WTC11 (cell line): ENCODE results near the gene NDUFV2. TPM values are rescaled to one million over a fixed set of nuclear protein-coding genes. Genes with fewer than 3 reads are reported as not detected.

Experiments used
- ATF1 ChIP-seq: sonication (generic); formaldehyde crosslinking; IDR thresholded peaks from 2 replicates; pipeline ENCODE4 v1.8.1; 2023; ENCODE audit warnings: mild to moderate bottlenecking, moderate library complexity, missing genetic modification reagents
- CBFB ChIP-seq: sonication (generic); formaldehyde crosslinking; IDR thresholded peaks from 2 replicates; pipeline ENCODE4 v1.8.1; 2022; ENCODE audit warnings: mild to moderate bottlenecking, low read depth, missing genetic modification reagents
- EMX1 ChIP-seq: fragments of 250-450 bp; sonication (Bioruptor Pico); IDR thresholded peaks from 2 replicates; pipeline ENCODE4 v1.8.0; 2021; ENCODE audit warnings: mild to moderate bottlenecking
- ETV6 ChIP-seq: sonication (generic); formaldehyde crosslinking; IDR thresholded peaks from 2 replicates; pipeline ENCODE4 v1.8.1; 2022; ENCODE audit warnings: mild to moderate bottlenecking, missing genetic modification reagents
- FOXP1 ChIP-seq: sonication (generic); formaldehyde crosslinking; IDR thresholded peaks from 2 replicates; pipeline ENCODE4 v1.8.0; 2022; ENCODE audit warnings: missing genetic modification reagents, mild to moderate bottlenecking, moderate library complexity, borderline replicate concordance
- GRHL2 ChIP-seq: fragments of 250-450 bp; sonication (Bioruptor Pico); IDR thresholded peaks from 2 replicates; pipeline ENCODE4 v1.8.0; 2022; ENCODE audit warnings: mild to moderate bottlenecking, moderate library complexity; ENCODE audit not compliant: insufficient replicate concordance, severe bottlenecking
- HMGA2 ChIP-seq: fragments of 250-450 bp; sonication (Bioruptor Pico); IDR thresholded peaks from 2 replicates; pipeline ENCODE4 v1.4.0; 2021; ENCODE audit warnings: mild to moderate bottlenecking, moderate library complexity
- MYBL2 ChIP-seq: sonication (generic); formaldehyde crosslinking; IDR thresholded peaks from 2 replicates; pipeline ENCODE4 v1.8.1; 2023; ENCODE audit warnings: mild to moderate bottlenecking, moderate library complexity, missing genetic modification reagents
- NR1H2 ChIP-seq: sonication (generic); formaldehyde crosslinking; IDR thresholded peaks from 2 replicates; pipeline ENCODE4 v1.9.0; 2021; ENCODE audit warnings: mild to moderate bottlenecking, moderate library complexity, missing genetic modification reagents
- OVOL2 ChIP-seq: fragments of 250-450 bp; sonication (Bioruptor Pico); IDR thresholded peaks from 2 replicates; pipeline ENCODE4 v1.9.0; 2021; ENCODE audit warnings: mild to moderate bottlenecking, borderline replicate concordance
- PRRX2 ChIP-seq: fragments of 250-450 bp; sonication (Bioruptor Pico); IDR thresholded peaks from 2 replicates; pipeline ENCODE4 v1.8.0; 2021; ENCODE audit warnings: mild to moderate bottlenecking
- RORB ChIP-seq: fragments of 250-450 bp; sonication (Bioruptor Pico); IDR thresholded peaks from 2 replicates; pipeline ENCODE4 v1.9.0; 2021; ENCODE audit warnings: mild to moderate bottlenecking
- SMAD3 ChIP-seq: sonication (generic); formaldehyde crosslinking; IDR thresholded peaks from 2 replicates; pipeline ENCODE4 v1.8.0; 2022; ENCODE audit warnings: missing genetic modification reagents, mild to moderate bottlenecking, borderline replicate concordance
- ZNF317 ChIP-seq: sonication (generic); formaldehyde crosslinking; IDR thresholded peaks from 2 replicates; pipeline ENCODE4 v1.8.1; 2023; ENCODE audit warnings: low read depth, mild to moderate bottlenecking, moderate library complexity, missing genetic modification reagents, borderline replicate concordance
- ZNF416 ChIP-seq: fragments of 250-450 bp; sonication (Bioruptor Pico); IDR thresholded peaks from 2 replicates; pipeline ENCODE4 v1.9.0; 2021; ENCODE audit warnings: mild to moderate bottlenecking, inconsistent platforms
- ZNF423 ChIP-seq: fragments of 250-450 bp; sonication (Bioruptor Pico); IDR thresholded peaks from 2 replicates; pipeline ENCODE4 v2.1.2; 2022; ENCODE audit warnings: mild to moderate bottlenecking, moderate library complexity
- total RNA-seq: library from RNA; stranded (reverse); gene quantifications from 3 replicates; pipeline ENCODE4 v1.2.3, GENCODE V29; 2021
- TF ChIP-seq, protein P1 (sequence below): fragments of 250-450 bp; sonication (Bioruptor Pico); IDR thresholded peaks from 2 replicates; pipeline ENCODE4 v1.9.0; 2021; ENCODE audit warnings: mild to moderate bottlenecking, borderline replicate concordance
- TF ChIP-seq, protein P2 (sequence below): sonication (generic); formaldehyde crosslinking; IDR thresholded peaks from 2 replicates; pipeline ENCODE4 v1.8.0; 2022; ENCODE audit warnings: mild to moderate bottlenecking, missing genetic modification reagents
- TF ChIP-seq, protein P3 (sequence below): sonication (generic); formaldehyde crosslinking; IDR thresholded peaks from 2 replicates; pipeline ENCODE4 v1.8.1; 2023; ENCODE audit warnings: mild to moderate bottlenecking, missing genetic modification reagents, borderline replicate concordance
- TF ChIP-seq, protein P4 (sequence below): sonication (generic); formaldehyde crosslinking; IDR thresholded peaks from 2 replicates; pipeline ENCODE4 v1.8.0; 2023; ENCODE audit warnings: mild to moderate bottlenecking, missing genetic modification reagents
- TF ChIP-seq, protein P5 (sequence below): sonication (generic); formaldehyde crosslinking; IDR thresholded peaks from 2 replicates; pipeline ENCODE4 v1.8.0; 2022; ENCODE audit warnings: mild to moderate bottlenecking, missing genetic modification reagents
- TF ChIP-seq, protein P6 (sequence below): fragments of 250-450 bp; sonication (Bioruptor Pico); IDR thresholded peaks from 2 replicates; pipeline ENCODE4 v2.1.2; 2022; ENCODE audit warnings: mild to moderate bottlenecking, moderate library complexity
- TF ChIP-seq, protein P7 (sequence below): fragments of 250-450 bp; sonication (Bioruptor Pico); IDR thresholded peaks from 2 replicates; pipeline ENCODE4 v1.9.0; 2021; ENCODE audit warnings: moderate library complexity, mild to moderate bottlenecking, inconsistent platforms, borderline replicate concordance

Gene NDUFV2
- total RNA-seq, 1 experiment from 2014 or later = 192 TPM

DNA sequence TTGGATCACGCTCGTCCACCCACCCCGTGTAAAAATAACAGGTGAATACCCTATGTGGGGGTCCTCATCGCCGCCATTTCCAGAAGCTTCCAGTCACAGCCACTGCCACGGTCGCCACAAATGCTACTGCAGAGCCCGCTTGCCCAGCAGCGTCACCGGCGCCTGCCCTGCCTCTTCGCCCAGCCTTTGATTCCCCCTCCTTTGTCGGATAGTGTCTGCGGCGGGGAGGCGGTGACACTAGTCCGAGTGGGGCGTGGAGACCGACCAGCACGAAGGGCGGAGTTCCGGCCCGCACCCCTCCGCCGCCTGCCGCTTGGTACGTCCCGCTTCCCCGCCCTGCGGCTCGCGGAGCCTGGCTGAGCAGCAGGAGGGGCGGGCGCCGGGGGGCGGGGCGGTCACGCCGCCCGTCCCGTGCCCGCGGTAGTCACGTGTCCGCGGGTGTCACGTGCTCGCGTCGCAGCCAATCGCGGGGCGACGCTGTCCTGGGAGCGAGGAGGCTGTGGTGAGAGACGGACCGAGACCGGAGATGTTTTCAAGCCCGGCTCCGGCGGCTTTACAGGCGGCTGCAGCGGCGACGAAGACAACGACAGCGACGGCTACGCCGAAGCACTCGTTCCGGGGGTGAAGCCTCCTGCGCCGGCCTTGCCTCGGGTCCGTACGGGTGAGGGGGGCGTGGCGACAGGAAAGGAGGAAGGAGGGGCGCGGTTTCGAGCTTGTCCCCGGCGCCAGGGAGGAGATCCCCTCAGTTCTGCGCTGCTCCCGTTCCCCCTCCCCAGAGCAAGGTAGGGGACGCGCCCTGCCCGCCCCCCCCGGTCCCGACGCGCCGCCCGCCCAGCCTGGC, 34.0 kb downstream of the NDUFV2 start, which contains the start of gene ANKRD12 (continued):
- TF ChIP-seq FOXP1 (CRISPR knock-in tag) (no peak), ETV6 (CRISPR knock-in tag) (no peak), ATF1 (CRISPR knock-in tag) (no peak), EMX1 (CRISPR knock-in tag) (0 out of 2 replicates have a peak, but pooled peaks have one; percentile 12), SMAD3 (CRISPR knock-in tag) (no peak), ZNF416 (CRISPR knock-in tag) (no peak), HMGA2 (CRISPR knock-in tag) (no peak), ZNF423 (no peak), OVOL2 (CRISPR knock-in tag) (no peak), PRRX2 (CRISPR knock-in tag) (no peak), CBFB (no peak), NR1H2 (CRISPR knock-in tag) (no peak), ZNF317 (CRISPR knock-in tag) (no peak), MYBL2 (no peak; the same call in none of the 2 replicates), RORB (CRISPR knock-in tag) (no peak), GRHL2 (CRISPR knock-in tag) (no peak)
- TF ChIP-seq, protein P1, sequence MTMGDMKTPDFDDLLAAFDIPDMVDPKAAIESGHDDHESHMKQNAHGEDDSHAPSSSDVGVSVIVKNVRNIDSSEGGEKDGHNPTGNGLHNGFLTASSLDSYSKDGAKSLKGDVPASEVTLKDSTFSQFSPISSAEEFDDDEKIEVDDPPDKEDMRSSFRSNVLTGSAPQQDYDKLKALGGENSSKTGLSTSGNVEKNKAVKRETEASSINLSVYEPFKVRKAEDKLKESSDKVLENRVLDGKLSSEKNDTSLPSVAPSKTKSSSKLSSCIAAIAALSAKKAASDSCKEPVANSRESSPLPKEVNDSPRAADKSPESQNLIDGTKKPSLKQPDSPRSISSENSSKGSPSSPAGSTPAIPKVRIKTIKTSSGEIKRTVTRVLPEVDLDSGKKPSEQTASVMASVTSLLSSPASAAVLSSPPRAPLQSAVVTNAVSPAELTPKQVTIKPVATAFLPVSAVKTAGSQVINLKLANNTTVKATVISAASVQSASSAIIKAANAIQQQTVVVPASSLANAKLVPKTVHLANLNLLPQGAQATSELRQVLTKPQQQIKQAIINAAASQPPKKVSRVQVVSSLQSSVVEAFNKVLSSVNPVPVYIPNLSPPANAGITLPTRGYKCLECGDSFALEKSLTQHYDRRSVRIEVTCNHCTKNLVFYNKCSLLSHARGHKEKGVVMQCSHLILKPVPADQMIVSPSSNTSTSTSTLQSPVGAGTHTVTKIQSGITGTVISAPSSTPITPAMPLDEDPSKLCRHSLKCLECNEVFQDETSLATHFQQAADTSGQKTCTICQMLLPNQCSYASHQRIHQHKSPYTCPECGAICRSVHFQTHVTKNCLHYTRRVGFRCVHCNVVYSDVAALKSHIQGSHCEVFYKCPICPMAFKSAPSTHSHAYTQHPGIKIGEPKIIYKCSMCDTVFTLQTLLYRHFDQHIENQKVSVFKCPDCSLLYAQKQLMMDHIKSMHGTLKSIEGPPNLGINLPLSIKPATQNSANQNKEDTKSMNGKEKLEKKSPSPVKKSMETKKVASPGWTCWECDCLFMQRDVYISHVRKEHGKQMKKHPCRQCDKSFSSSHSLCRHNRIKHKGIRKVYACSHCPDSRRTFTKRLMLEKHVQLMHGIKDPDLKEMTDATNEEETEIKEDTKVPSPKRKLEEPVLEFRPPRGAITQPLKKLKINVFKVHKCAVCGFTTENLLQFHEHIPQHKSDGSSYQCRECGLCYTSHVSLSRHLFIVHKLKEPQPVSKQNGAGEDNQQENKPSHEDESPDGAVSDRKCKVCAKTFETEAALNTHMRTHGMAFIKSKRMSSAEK (CRISPR knock-in tag) = no peak
- TF ChIP-seq, protein P2, sequence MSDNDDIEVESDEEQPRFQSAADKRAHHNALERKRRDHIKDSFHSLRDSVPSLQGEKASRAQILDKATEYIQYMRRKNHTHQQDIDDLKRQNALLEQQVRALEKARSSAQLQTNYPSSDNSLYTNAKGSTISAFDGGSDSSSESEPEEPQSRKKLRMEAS (CRISPR knock-in tag) = peak; percentile 70
- TF ChIP-seq, protein P3, sequence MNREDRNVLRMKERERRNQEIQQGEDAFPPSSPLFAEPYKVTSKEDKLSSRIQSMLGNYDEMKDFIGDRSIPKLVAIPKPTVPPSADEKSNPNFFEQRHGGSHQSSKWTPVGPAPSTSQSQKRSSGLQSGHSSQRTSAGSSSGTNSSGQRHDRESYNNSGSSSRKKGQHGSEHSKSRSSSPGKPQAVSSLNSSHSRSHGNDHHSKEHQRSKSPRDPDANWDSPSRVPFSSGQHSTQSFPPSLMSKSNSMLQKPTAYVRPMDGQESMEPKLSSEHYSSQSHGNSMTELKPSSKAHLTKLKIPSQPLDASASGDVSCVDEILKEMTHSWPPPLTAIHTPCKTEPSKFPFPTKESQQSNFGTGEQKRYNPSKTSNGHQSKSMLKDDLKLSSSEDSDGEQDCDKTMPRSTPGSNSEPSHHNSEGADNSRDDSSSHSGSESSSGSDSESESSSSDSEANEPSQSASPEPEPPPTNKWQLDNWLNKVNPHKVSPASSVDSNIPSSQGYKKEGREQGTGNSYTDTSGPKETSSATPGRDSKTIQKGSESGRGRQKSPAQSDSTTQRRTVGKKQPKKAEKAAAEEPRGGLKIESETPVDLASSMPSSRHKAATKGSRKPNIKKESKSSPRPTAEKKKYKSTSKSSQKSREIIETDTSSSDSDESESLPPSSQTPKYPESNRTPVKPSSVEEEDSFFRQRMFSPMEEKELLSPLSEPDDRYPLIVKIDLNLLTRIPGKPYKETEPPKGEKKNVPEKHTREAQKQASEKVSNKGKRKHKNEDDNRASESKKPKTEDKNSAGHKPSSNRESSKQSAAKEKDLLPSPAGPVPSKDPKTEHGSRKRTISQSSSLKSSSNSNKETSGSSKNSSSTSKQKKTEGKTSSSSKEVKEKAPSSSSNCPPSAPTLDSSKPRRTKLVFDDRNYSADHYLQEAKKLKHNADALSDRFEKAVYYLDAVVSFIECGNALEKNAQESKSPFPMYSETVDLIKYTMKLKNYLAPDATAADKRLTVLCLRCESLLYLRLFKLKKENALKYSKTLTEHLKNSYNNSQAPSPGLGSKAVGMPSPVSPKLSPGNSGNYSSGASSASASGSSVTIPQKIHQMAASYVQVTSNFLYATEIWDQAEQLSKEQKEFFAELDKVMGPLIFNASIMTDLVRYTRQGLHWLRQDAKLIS (CRISPR knock-in tag) = no peak
- TF ChIP-seq, protein P4, sequence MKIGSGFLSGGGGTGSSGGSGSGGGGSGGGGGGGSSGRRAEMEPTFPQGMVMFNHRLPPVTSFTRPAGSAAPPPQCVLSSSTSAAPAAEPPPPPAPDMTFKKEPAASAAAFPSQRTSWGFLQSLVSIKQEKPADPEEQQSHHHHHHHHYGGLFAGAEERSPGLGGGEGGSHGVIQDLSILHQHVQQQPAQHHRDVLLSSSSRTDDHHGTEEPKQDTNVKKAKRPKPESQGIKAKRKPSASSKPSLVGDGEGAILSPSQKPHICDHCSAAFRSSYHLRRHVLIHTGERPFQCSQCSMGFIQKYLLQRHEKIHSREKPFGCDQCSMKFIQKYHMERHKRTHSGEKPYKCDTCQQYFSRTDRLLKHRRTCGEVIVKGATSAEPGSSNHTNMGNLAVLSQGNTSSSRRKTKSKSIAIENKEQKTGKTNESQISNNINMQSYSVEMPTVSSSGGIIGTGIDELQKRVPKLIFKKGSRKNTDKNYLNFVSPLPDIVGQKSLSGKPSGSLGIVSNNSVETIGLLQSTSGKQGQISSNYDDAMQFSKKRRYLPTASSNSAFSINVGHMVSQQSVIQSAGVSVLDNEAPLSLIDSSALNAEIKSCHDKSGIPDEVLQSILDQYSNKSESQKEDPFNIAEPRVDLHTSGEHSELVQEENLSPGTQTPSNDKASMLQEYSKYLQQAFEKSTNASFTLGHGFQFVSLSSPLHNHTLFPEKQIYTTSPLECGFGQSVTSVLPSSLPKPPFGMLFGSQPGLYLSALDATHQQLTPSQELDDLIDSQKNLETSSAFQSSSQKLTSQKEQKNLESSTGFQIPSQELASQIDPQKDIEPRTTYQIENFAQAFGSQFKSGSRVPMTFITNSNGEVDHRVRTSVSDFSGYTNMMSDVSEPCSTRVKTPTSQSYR (CRISPR knock-in tag) = no peak
- TF ChIP-seq, protein P5, sequence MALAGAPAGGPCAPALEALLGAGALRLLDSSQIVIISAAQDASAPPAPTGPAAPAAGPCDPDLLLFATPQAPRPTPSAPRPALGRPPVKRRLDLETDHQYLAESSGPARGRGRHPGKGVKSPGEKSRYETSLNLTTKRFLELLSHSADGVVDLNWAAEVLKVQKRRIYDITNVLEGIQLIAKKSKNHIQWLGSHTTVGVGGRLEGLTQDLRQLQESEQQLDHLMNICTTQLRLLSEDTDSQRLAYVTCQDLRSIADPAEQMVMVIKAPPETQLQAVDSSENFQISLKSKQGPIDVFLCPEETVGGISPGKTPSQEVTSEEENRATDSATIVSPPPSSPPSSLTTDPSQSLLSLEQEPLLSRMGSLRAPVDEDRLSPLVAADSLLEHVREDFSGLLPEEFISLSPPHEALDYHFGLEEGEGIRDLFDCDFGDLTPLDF (CRISPR knock-in tag) = peak; percentile 9; the same call in 1 of the 2 replicates
- TF ChIP-seq, protein P6, sequence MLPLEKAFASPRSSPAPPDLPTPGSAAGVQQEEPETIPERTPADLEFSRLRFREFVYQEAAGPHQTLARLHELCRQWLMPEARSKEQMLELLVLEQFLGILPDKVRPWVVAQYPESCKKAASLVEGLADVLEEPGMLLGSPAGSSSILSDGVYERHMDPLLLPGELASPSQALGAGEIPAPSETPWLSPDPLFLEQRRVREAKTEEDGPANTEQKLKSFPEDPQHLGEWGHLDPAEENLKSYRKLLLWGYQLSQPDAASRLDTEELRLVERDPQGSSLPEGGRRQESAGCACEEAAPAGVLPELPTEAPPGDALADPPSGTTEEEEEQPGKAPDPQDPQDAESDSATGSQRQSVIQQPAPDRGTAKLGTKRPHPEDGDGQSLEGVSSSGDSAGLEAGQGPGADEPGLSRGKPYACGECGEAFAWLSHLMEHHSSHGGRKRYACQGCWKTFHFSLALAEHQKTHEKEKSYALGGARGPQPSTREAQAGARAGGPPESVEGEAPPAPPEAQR (CRISPR knock-in tag) = no peak
- TF ChIP-seq, protein P7, sequence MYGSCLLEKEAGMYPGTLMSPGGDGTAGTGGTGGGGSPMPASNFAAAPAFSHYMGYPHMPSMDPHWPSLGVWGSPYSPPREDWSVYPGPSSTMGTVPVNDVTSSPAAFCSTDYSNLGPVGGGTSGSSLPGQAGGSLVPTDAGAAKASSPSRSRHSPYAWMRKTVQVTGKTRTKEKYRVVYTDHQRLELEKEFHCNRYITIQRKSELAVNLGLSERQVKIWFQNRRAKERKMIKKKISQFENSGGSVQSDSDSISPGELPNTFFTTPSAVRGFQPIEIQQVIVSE (CRISPR knock-in tag) = no peak
